K562 (cell line): ENCODE data around the gene CRYBG3. TPM values are rescaled to one million over a fixed set of nuclear protein-coding genes. Genes with fewer than 3 reads are reported as not detected.

Experiments
- C11orf30 ChIP-seq: fragments of 450-650 bp; IDR thresholded peaks from 2 replicates; pipeline ENCODE4 v1.6.1; 2016; ENCODE audit warnings: low read depth, mild to moderate bottlenecking
- CSDE1 ChIP-seq, 2 experiments: fragments of 450-650 bp; IDR thresholded peaks; 2 replicates each; pipeline ENCODE4 v1.6.1; 2016; ENCODE audit warnings: mild to moderate bottlenecking in 1 of 2
- ILK ChIP-seq: fragments of 450-650 bp; IDR thresholded peaks from 2 replicates; pipeline ENCODE4 v1.6.1; 2016; ENCODE audit warnings: missing genetic modification characterization, low read depth, mild to moderate bottlenecking, missing compliant biosample characterization, moderate library complexity, borderline replicate concordance
- MECOM ChIP-seq: fragments of 250-450 bp; sonication (Bioruptor Pico); IDR thresholded peaks from 2 replicates; pipeline ENCODE4 v1.8.0; 2022; ENCODE audit warnings: inconsistent platforms
- PATZ1 ChIP-seq: fragments of 250-450 bp; sonication (Bioruptor Pico); IDR thresholded peaks from 2 replicates; pipeline ENCODE4 v1.5.0; 2020; ENCODE audit warnings: mild to moderate bottlenecking, borderline replicate concordance
- POLR2AphosphoS2 ChIP-seq: IDR thresholded peaks from 2 replicates; pipeline ENCODE4 v1.6.1; 2012; ENCODE audit warnings: low read length, improper control_type of control experiment
- RFX1 ChIP-seq: fragments of 450-650 bp; IDR thresholded peaks from 2 replicates; pipeline ENCODE4 v1.6.1; 2016; ENCODE audit warnings: mild to moderate bottlenecking, moderate library complexity
- SAFB ChIP-seq: fragments of 200-400 bp; formaldehyde crosslinking; IDR thresholded peaks from 2 replicates; pipeline ENCODE4 v1.6.1; 2017; ENCODE audit warnings: low read depth, low read length, borderline replicate concordance
- SMAD4 ChIP-seq: fragments of 250-450 bp; sonication (Bioruptor Pico); conservative IDR thresholded peaks from 2 replicates; pipeline ENCODE4 v1.8.0; 2021; ENCODE audit warnings: inconsistent platforms, mild to moderate bottlenecking, moderate library complexity
- SNRNP70 ChIP-seq: fragments of 200-400 bp; formaldehyde crosslinking; optimal IDR thresholded peaks from 2 replicates; pipeline ENCODE3; 2017; ENCODE audit warnings: low read depth, low read length
- TAL1 ChIP-seq: fragments of 450-650 bp; IDR thresholded peaks from 2 replicates; pipeline ENCODE4 v1.6.1; 2016; ENCODE audit warnings: mild to moderate bottlenecking
- TSHZ1 ChIP-seq: fragments of 250-450 bp; sonication (Bioruptor Pico); IDR thresholded peaks from 2 replicates; pipeline ENCODE4 v1.4.0; 2020; ENCODE audit warnings: mild to moderate bottlenecking, moderate library complexity
- ZHX1 ChIP-seq: fragments of 150-350 bp; conservative IDR thresholded peaks from 2 replicates; pipeline ENCODE4 v1.6.1; 2014; ENCODE audit warnings: low read length
- ZNF280B ChIP-seq: fragments of 250-450 bp; sonication (Bioruptor Pico); IDR thresholded peaks from 2 replicates; pipeline ENCODE4 v1.5.1; 2021; ENCODE audit warnings: mild to moderate bottlenecking
- ZNF586 ChIP-seq: fragments of 450-650 bp; formaldehyde crosslinking; conservative IDR thresholded peaks from 2 replicates; pipeline ENCODE4 v1.4.0; 2020; ENCODE audit warnings: mild to moderate bottlenecking, moderate library complexity
- polyA plus RNA-seq, 8 experiments: library from polyadenylated mRNA; depleted of rRNA in 4 of 8; stranded (reverse) in 5 of 8; unstranded in 3 of 8; fragments of >200 nt; fragmentation: Nextera tagmentation in 2 of 8; fragmentation: Illumina TruSeq in 1 of 8; extraction: Ambion mirVana in 2 of 8; extraction: Trizol in 1 of 8; gene quantifications; 2 replicates each; pipeline versions ENCODE4 v1.2.1 to v1.2.3, GENCODE V29; 2011 to 2014; ENCODE audit warnings: inconsistent platforms in 1 of 8, missing spikeins in 1 of 8
- total RNA-seq, 7 experiments: library from RNA; depleted of rRNA in 6 of 7; stranded (reverse); fragments of >200 nt in 6 of 7; fragmentation: Illumina TruSeq in 2 of 7; extraction: Trizol in 2 of 7; gene quantifications; 2 replicates each; pipeline versions ENCODE4 v1.2.1 to v1.2.3, GENCODE V29; 2011 to 2021; ENCODE audit warnings: low replicate concordance in 1 of 7

CRYBG3 gene
- total and polyA plus RNA-seq, 9 of the 15 experiments (the other 6 are each of a cell fraction or from before 2014, with no cell fraction given) = 0.08 to 0.72 (median 0.18) TPM

GRCh38 chr3:97971679-97972567 is 150.1 kb downstream of the CRYBG3 start, which contains the start of gene RIOX2 (continued):
- TF ChIP-seq SNRNP70 (no peak), ZHX1 (no peak), RFX1 (no peak), CSDE1 (IDR thresholded peaks at IDR 0.05) (no peak), TAL1 (no peak), SMAD4 (CRISPR knock-in tag) (no peak), POLR2AphosphoS2 (no peak), TSHZ1 (no peak), PATZ1 (CRISPR knock-in tag) (no peak), ILK (tag) (no peak), SAFB (peak; percentile 48), ZNF586 (CRISPR knock-in tag) (no peak), C11orf30 (no peak), MECOM (no peak), ZNF280B (CRISPR knock-in tag) (no peak)
